PC-3 (cell line): Measurements from ENCODE around the gene SMPD3.

Experiments
- EZH2 ChIP-seq: fragments of 300-600 bp; sonication (generic); IDR thresholded peaks from one replicate; pipeline ENCODE4 v1.6.1; 2017; ENCODE audit warnings: antibody characterized with exemption, mild to moderate bottlenecking, low read length; ENCODE audit not compliant: unreplicated experiment
- TF ChIP-seq, protein P1 (sequence below): fragments of 300-600 bp; sonication (generic); conservative IDR thresholded peaks from 2 replicates; pipeline ENCODE4 v1.5.1; 2017; ENCODE audit warnings: antibody characterized with exemption, low read depth, mild to moderate bottlenecking, low read length

GRCh38 chr16:68328860-68329390 lies 119.4 kb downstream of the SMPD3 start:
- TF ChIP-seq, protein P1, sequence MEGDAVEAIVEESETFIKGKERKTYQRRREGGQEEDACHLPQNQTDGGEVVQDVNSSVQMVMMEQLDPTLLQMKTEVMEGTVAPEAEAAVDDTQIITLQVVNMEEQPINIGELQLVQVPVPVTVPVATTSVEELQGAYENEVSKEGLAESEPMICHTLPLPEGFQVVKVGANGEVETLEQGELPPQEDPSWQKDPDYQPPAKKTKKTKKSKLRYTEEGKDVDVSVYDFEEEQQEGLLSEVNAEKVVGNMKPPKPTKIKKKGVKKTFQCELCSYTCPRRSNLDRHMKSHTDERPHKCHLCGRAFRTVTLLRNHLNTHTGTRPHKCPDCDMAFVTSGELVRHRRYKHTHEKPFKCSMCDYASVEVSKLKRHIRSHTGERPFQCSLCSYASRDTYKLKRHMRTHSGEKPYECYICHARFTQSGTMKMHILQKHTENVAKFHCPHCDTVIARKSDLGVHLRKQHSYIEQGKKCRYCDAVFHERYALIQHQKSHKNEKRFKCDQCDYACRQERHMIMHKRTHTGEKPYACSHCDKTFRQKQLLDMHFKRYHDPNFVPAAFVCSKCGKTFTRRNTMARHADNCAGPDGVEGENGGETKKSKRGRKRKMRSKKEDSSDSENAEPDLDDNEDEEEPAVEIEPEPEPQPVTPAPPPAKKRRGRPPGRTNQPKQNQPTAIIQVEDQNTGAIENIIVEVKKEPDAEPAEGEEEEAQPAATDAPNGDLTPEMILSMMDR, result no peak
- no peak for TF ChIP-seq EZH2
